ENCODE results near the gene FFAR4.
A peak's percentile ranks its signal among the peaks of the same experiment; 100 is the strongest.
"Not testable (repeated sequence)": the region's sequence is repeated elsewhere in the genome, so short reads cannot be mapped to it uniquely, and the experiment has no call there.

FFAR4 gene

DNA sequence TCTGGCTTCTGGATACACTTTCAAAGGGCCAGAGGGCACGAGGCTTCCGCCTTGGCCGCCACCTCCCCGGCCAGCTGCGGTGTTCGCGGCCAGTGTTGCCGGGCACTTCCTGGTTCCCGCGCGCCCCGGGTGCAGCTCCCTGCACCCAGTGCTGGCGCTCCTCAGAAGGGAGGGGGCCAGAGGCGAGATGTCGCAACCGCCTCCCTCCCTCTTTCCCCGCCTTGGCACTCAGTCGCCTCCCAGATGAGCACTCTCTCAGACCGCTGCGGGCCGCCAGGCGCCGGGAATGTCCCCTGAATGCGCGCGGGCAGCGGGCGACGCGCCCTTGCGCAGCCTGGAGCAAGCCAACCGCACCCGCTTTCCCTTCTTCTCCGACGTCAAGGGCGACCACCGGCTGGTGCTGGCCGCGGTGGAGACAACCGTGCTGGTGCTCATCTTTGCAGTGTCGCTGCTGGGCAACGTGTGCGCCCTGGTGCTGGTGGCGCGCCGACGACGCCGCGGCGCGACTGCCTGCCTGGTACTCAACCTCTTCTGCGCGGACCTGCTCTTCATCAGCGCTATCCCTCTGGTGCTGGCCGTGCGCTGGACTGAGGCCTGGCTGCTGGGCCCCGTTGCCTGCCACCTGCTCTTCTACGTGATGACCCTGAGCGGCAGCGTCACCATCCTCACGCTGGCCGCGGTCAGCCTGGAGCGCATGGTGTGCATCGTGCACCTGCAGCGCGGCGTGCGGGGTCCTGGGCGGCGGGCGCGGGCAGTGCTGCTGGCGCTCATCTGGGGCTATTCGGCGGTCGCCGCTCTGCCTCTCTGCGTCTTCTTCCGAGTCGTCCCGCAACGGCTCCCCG lies at the start of gene FFAR4:
FFAR4 (plus strand) TSS at position 231 of the 842 bp plus-strand sequence; CDS start at position 287, 56 bp downstream.
- DNase-seq, result no peak

DNA sequence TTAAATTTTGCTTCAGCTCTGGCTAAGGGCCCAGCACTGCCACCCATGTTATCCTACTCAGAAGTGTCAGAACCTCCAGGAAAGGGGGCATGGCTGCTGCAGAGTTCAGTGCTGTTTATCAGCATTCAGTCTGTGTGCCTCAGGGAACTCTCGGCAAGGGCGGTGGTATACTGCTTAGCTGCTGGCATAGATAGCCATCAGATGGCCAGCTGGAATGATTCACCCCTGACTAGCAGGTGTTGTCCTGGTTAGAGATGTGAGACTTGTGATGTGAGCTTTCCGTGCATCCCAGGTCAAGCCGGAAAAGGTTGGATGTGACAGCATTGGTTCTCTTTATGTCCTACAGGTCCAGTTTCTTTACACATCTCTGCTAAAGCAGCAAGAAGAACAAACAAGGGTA lies 47.9 kb upstream of the FFAR4 start:
- no peak for DNase-seq

DNA sequence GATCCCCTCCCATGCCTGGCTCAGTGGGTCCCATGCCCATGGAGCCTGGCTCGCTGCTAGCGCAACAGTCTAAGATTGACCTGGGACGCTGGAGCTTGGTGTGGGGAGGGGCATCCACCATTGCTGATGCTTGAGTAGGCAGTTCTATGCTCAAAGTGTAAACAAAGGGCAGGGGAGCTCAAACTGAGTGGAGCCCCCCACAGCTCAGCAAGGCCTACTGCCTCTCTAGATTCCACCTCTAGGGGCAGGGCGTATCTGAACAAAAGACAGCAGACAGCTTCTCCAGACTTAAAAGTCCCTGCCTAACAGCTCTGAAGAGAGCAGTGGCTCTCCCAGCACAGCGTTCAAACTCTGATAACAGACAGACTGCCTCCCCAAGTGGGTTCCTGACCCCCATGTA lies 31.2 kb upstream of the FFAR4 start:
- no peak for DNase-seq

DNA sequence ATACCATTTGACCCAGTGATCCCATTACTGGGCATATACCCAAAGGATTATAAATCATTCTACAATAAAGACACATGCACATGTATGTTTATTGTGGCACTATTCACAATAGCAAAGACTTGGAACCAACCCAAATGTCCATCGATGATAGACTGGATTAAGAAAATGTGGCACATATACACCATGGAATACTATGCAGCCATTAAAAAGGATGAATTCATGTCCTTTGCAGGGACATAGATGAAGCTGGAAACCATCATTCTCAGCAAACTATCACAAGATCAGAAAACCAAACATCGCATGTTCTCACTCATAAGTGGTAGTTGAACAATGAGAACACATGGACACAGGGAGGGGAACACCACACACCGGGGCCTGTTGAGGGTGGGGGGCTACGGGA lies 25.6 kb upstream of the FFAR4 start:
- not testable (repeated sequence) for DNase-seq

DNA sequence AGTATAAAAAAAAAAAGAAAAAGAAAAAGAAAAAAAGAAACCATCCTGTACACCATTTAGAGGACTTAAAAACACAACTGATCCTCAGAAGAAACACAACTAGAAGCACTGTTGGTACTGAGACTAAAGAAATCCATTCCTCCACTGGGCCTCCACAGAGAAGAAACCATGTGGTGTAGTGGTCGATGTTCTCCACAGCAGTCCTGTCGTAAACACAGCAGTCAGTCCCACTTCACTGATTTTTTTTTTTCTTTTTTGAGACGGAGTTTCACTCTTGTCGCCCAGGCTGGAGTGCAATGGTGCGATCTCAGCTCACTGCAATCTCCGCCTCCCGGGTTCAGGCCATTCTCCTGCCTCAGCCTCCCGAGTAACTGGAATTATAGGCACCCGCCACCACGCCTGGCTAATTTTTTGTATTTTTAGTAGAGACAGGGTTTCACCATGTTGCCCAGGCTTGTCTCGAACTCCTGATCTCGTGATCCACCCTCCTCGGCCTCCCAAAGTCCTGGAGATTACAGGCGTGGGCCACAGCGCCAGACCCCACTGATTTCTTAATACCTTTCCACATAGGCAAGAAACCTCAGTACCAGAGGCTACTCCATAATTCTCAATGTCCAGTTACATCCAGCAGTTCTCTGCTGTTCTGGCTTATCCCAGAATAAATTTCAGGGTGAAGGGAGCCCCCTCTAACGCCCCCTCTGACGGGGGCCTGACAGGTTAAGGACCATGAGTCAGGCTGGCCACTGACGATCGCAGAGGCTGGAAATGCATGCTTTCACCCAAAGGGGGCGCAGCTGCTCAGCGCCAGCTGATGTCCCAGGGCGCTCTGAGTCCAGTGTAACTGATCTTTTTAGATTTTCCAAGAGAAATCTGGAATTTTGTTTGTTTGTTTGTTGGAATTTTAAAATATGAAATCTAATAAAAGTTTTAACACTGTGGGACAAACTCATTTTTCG lies 24.8 kb upstream of the FFAR4 start:
- peak; percentile 24 to 37 for DNase-seq

DNA sequence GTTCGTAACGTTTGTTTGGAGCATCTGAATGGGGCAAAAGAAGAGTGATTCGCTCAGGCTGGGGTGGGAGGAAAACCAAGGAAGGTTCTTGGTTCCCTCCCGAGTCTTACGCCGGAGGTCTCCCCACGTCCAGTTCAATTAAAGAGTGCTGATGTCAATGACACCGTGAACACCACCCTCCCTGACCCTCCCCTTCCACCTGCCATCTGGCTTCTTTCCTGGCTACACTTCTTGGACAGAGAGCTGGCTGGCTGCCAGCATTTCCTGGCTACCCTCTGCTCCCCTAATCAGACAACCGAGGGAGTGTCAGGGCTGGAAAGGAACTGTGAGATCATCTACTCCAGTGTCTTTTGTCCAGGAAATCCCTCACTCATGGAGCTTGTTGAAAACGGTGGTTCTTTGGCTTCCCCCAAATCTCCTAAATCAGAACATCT lies 24.1 kb upstream of the FFAR4 start:
- no peak for DNase-seq

DNA sequence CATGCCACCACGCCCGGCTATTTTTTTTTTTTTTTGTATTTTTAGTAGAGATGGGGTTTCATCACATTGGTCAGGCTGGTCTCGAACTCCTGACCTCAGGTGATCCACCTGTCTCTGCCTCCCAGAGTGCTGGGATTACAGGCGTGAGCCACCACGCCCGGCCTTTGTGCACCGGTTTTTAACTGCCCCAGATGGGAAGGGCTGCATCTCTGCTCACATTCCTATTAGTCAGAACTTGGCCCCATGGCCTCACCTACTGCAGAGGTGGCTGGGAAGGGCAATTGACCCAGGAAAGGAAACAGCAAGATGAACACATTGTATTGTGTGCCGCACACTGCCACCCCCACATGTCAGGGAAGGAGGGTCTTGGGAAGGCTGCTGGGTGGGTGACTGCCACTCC lies 19.5 kb upstream of the FFAR4 start:
- DNase-seq, result not testable (repeated sequence)

DNA sequence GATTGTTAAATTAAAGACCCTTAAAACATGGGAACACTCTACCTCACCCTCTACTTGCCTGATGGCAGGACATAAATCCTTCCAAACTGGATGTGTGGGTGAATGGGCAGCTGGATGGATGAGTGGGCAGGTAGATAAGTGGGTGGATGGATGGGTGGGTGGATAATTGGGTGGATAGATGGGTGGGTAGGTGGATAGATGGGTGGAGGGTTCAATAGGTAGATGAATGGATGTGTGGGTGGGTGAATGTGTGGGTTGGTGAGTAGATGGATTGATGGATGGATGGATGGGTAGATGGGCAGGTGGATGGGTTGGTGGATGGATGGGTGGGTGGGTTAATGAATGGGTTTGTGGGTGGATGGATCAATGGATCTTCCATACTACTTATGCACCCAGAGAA lies 18.9 kb upstream of the FFAR4 start:
- no peak for DNase-seq

DNA sequence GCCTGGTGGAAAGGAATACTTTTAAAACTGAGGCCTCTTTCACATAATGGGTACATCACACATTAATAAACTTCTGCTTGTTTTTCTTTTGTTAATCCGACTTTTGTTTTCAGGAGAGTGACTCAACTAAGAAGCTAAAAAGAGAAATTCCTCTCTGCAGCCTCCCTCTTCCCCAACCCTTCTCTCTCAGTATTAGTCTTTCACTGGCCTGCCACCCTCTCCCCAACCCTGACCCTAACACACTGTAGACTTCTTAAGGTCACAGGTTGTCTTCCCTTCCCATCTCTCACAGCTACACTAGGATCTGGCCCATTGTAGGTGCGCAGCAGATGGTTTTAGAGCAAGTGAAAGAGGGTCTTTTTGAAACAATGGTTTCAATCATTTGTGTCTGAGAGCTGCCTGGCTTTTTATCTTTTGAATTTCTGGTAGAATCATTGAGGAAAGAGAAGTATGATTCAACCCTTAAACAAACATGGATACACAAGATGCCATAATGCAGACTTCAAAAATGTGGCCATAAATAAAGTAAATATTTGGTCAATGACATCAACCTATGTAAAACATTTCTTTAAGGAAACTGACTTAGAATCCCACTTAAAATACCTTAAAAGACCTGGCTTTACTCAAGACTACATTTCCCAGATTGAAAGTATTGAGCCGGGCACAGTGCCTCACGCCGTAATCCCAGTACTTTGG lies 17.9 kb upstream of the FFAR4 start:
- DNase-seq, result no peak

DNA sequence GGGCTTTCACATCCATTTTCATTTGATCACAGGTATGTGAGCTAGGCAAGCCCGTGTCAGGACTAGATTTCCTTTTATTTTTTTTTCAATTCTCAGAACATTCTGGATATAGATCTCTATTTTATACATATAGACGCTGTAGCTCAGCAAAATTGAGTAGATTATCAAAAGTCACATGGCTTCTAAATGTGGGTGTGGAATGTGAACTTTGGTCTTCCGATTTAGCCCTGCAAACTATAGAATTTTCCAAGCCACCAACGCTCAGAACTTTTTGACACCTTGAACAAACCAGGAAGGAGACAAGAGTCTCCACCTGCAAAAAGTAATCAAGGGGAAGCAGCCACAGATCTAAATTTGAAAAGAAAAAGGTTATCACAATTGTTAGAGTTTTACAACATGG lies 15.9 kb upstream of the FFAR4 start:
- no peak for DNase-seq

DNA sequence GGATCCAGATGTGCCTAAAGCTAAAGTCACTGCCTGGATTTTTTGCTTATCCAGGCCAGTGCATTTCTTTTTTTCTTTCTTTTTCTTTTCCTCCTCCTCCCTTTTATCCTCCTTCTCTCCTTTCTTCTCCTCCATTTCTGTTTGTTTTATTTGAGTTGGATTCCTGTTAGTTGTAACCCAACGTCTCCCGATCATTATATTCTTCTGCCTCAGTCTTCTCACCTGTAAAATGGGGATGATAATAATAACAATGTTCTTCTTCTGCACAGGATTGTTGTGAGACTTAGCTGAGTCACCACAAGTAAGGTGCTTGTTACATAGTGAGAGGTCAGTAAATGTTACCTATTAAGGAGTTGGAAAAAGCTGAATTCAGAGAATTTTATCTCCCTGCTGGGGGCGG lies 13.7 kb upstream of the FFAR4 start:
- no peak for DNase-seq

DNA sequence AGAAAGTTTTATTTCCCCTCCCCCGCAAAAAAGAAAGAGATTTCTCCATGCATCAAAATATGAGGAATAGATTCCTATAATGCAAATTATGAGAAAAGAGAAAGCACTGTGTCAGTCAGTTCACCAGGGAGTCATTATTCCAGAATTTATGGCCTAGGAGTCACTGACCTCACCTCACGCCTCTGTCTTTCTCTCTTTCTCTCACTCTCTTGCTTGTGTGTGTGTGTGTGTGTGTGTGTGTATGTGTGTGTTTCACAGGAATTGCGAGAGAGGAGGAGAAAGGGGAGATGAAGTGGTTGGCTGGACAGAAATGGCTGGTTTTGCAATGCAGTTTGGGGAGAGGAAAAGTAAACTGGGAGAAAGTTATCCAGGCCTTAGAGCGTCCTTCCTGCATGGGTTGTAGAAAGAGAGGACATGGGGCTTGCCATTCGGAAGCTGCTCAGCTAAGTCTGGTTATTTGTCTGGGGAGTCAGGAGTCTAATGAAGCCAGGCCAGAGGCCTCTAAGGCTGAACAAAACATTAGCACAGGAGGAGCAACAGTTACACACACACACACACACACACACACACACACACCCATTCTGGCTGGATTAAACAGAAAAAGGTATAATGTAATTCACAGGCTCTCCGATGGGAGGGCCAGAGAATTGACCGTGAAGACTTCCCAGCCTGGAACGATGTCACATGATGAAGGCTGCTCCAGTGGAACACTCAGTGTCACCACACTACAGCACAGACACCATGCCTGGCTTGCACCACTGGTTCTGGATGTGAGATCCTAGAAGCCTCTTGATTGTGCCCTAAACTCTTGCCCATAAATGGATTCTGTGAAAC lies 12.8 kb upstream of the FFAR4 start:
- no peak for DNase-seq

DNA sequence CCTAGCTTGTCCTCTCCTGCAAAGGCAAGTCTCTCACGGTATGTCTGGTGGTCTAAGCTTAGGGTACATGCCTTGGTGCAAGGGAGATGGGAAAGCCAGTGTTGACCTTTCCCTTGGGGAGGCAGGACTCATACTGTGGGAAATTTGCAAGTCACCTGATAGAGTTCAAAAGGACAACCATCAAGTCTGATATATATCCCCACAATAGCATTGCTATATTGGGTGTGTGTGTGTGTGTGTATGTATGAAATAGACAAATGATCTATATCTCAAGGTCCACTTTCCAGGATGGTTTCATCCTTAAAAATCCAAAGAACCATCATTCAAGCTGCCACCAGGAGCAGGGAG lies 12.2 kb upstream of the FFAR4 start:
- DNase-seq, result no peak

DNA sequence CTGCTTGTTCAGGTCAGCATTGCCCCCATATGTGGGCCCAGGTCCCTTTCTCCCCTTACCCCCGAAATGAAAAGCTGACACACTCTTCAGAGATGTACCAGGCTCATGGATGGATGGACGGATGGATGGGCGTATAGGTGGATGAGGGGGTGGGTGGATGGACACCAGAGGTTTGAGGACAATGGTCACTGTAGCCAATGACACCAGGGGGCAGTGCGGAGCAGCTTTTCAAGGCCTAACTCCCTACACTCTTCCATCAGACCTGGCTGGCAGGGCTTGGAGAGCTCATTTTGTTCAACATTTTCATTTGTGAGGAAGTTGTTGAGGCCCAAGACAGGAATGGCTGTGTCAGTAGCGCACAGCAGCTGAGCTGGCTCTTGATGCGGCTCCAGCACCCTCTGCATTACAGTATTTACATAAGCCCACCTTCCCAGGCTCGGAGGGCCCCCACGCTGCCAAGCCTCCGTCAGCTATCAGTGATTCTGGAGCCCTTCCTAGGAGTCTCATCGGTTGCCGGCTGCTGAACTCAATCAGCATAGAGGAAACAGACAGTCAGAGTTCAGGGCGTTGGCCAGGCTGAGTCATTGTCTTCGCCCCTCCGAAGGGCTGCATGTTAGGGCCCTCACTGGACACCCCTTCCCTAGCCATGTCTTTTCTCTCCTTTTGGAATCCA lies 11.6 kb upstream of the FFAR4 start:
- peak; percentile 67 to 71 for DNase-seq

DNA sequence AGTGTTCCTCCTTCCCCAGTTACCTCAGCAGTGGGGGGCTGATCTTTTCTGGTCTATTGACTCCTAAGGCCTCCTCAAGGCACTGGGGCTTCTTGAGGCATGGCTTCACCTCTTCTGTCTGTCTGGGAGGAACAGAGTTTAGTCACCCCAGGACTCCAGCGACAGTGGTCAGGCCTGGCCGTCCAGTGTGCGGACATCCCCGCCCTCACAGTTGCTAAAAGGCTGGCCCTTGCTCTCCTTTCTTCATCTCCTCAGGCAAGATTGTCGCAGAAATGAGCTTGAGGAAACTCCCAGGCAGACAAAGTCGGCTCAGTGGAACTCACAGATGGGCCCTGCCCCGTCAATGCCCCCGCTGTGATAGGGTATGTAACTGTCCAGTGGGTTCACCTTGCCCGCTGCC lies 7.0 kb upstream of the FFAR4 start:
- DNase-seq, result no peak

DNA sequence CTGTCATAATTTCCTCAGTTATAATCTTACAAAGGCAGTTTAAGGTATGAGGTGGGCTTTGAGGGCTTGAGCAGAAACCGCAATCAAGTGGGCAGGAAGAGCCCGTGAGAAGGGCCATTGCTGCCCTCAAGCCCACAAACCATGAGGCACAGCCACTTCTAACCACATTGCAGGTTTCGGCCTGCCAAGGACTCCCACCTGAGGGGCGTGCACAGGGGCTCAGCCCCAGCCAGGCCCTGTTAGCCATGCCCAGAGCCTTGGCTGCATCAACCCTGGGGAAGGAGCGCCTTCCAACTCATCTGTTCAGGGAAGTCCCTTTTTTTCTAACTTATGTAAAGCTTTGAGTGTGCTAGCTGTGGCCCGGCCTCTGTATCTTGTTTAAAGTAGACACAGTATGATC lies 5.9 kb upstream of the FFAR4 start:
- no peak for DNase-seq

DNA sequence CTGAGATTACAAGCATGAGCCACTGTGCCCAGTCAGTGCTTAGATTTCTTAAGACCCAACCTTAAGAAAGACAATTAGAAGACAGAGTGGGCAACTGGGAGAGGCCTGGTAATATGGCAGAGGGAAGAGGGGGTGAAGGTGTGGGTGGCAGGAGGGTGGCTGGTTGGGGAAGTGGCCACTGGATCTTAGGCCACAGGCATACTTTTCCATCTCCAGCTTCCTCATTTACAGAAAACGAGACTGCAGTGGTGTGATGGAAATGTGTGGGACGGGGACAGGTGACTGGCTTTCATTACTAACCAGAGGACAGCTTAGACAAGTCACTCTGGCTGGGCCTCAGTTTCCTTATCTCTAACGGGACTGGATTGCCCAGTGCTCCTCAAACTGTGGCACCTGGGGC lies 1.0 kb upstream of the FFAR4 start:
- no peak for DNase-seq

DNA sequence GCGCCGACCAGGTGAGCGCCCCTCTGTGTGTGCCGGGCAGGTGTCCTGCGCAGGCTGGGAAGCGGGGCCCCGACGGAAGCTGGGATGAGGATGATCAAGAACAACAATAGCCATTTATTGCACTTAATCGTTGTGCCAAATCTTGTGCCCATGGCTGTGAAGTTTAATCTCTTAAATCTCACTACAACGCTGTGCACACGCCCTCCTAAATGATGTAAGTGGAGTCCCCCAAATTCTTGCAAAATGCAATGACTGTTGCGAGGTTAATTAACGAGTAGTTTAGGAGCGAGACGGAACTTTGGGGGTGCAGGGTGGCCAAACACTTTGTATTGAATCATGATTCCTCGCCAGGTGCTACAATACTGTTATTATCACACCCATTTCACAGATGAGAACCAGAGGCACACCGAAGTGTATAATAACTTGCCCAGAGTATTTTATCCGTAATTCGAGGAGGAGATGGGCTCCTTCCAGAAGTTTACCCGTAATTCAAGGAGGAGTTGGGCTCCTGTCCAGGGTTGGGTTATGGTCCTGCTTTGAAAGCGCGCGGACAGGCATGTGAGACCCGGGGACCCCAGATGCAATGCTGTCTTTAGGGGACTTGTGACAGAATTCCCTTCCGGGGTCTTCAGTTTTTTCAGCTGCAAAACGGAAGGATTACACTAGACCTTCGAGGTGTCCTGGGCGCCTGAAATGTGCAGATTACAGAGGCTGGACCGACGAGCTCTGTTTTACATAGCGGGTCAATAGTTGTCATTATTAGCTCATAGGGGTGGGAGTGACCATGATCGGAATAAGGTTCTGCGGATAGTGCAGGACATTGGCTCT lies 1.0 kb downstream of the FFAR4 start:
- DNase-seq, result no peak

DNA sequence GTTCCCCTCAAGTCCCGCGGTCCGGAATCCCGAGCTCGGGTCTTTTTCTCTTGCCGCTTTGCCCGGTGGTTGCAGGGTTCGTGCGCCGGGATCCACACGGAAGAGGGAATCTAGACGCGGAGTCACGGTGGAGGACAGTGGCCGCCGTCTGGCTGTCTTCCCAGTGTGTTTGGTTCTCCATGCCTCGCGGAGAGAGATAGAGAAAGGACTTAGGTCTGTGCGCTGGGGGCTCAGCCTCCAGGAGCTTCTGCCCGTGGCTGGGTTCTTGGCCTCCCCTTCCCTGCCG lies 1.6 kb downstream of the FFAR4 start:
- no peak for DNase-seq

DNA sequence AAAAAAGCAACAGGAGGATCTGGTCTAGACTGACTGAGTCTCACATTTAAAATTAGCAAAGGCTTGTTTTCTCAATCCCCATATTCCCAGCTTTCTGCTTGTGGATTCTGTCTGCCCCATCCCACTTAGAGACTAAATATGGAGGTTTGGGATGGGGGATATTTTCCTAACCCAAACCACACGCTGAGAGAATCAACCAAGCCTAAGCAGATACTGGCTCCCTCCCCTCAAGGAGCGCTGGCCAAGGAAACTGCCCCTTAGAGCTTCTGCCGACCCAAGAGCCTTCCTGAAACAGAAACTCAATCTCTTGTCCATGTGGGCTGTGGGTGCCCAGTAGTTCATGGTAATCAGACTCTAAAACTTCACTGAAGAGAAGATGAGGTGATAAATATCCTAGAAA lies 3.9 kb downstream of the FFAR4 start:
- DNase-seq, result no peak

DNA sequence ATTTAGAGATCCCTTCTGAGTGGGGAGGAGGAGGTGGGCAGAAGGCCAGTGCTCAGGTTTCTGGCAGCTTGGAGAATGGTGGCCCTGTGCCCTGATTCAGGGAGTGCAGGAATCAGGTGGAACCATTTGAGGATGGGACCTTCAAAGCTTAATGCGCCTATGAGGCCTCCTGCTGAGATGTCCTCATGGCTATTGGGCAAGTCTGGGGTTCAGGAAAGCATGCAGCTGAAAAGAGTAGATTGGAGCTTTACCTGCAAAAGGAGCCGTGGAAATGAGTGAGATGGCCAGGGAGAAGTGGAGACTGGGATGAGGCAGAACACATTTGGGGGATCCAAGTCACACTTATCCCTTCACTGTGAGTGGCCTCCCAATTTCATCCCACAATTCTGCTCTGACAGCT lies 6.1 kb downstream of the FFAR4 start:
- no peak for DNase-seq

All from activated CD4-positive, alpha-beta T cell treated with anti-CD3 and anti-CD28 coated beads, Interleukin-2, amount 50 U/mL, for 48 hours (primary cell).